ENCODE data around the gene RAB3D.

GRCh38 chr19:11345122-11345803 is 5.8 kb upstream of the RAB3D start:
- TF ChIP-seq CTCF (conservative IDR thresholded peaks at IDR 0.05; ENCODE audit: low read depth, low read length) (no peak), EZH2 (IDR thresholded peaks at IDR 0.05; ENCODE audit: low read length, unreplicated experiment) (no peak), EZH2phosphoT487 (IDR thresholded peaks at IDR 0.05; ENCODE audit: borderline replicate concordance, low read length) (no peak)

All from PC-3 (cell line).